ENCODE data around the gene OR10V1. TPM values are rescaled to one million over a fixed set of nuclear protein-coding genes. Genes with fewer than 3 reads are reported as not detected.

OR10V1 gene
- total RNA-seq, 1 experiment from 2014 or later = not detected

- ATAC-seq (no peak), DNase-seq (no peak)
- peaks cover 5% of the 10 kb centered on the region; the same call in 1 of the 2 replicates for H3K27me3 ChIP-seq (ENCODE audit: low read length)
- H3K4me3 ChIP-seq (ENCODE audit: low read length) = no peak overlapping the region
- CTCF ChIA-PET = no interaction called here
- no peaks in the 10 kb centered on the region for H3K79me2 ChIP-seq (ENCODE audit: low read length)
- H3K9me3 ChIP-seq (ENCODE audit: low read length) = no peaks in the 10 kb centered on the region
- no peaks in the 10 kb centered on the region for H4K20me1 ChIP-seq (ENCODE audit: low read length)
- H3F3A ChIP-seq (ENCODE audit: low read length, unreplicated experiment) = no peaks in the 10 kb centered on the region
- BruUV-seq (replicated peaks) = no TSS peak
- H3K4me1 ChIP-seq (ENCODE audit: insufficient read depth, low read length) = no peaks in the 10 kb centered on the region
- no peaks in the 10 kb centered on the region for H3K36me3 ChIP-seq (ENCODE audit: low read depth, low read length)
- POLR2A ChIA-PET (ENCODE audit: unreplicated experiment) = no interaction called here
- H3K27ac ChIP-seq (ENCODE audit: low read length) = no peak overlapping the region
- H2AFZ ChIP-seq (ENCODE audit: low read length) = no peak overlapping the region
- H3K9me2 ChIP-seq (replicated peaks; ENCODE audit: low read length) = no peaks in the 10 kb centered on the region
- intact Hi-C loops (cut with micrococcal nuclease) = no loop called here
- H3K9ac ChIP-seq (ENCODE audit: low read length) = no peak overlapping the region
- H3K4me2 ChIP-seq (ENCODE audit: low read length) = no peak overlapping the region
- TF ChIP-seq CTCF (conservative IDR thresholded peaks at IDR 0.05; ENCODE audit: low read depth, low read length) (no peak), EZH2 (IDR thresholded peaks at IDR 0.05; ENCODE audit: low read length, unreplicated experiment) (no peak), EZH2phosphoT487 (IDR thresholded peaks at IDR 0.05; ENCODE audit: borderline replicate concordance, low read length) (no peak)
Observed at GRCh38 chr11:59728154-59728553, 14.5 kb upstream of the OR10V1 start.

- Histone ChIP-seq H3K79me2 (ENCODE audit: low read length) (no peaks in the 10 kb centered on the region), H2AFZ (ENCODE audit: low read length) (no peak overlapping the region), H3K27ac (ENCODE audit: low read length) (no peak overlapping the region), H3K9me3 (ENCODE audit: low read length) (no peaks in the 10 kb centered on the region), H4K20me1 (ENCODE audit: low read length) (no peaks in the 10 kb centered on the region), H3K27me3 (ENCODE audit: low read length) (peaks cover 12% of the 10 kb centered on the region), H3K4me1 (ENCODE audit: insufficient read depth, low read length) (no peaks in the 10 kb centered on the region), H3K9me2 (replicated peaks; ENCODE audit: low read length) (no peaks in the 10 kb centered on the region), H3K36me3 (ENCODE audit: low read depth, low read length) (no peaks in the 10 kb centered on the region), H3K4me2 (ENCODE audit: low read length) (no peak overlapping the region), H3K4me3 (ENCODE audit: low read length) (no peak overlapping the region), H3F3A (ENCODE audit: low read length, unreplicated experiment) (no peaks in the 10 kb centered on the region), H3K9ac (ENCODE audit: low read length) (no peak overlapping the region)
- no peak for TF ChIP-seq EZH2phosphoT487 (IDR thresholded peaks at IDR 0.05; ENCODE audit: borderline replicate concordance, low read length)
- TF ChIP-seq CTCF (conservative IDR thresholded peaks at IDR 0.05; ENCODE audit: low read depth, low read length) = no peak
- no peak for TF ChIP-seq EZH2 (IDR thresholded peaks at IDR 0.05; ENCODE audit: low read length, unreplicated experiment)
- DNase-seq (no peak), ATAC-seq (no peak)
- intact Hi-C loops (cut with micrococcal nuclease) = no loop called here
- CTCF ChIA-PET = no interaction called here
- BruUV-seq (replicated peaks) = no TSS peak
- POLR2A ChIA-PET (ENCODE audit: unreplicated experiment) = no interaction called here
Observed at GRCh38 chr11:59727426-59727825, 13.8 kb upstream of the OR10V1 start.

- intact Hi-C loops (cut with micrococcal nuclease) = no loop called here
- no peak overlapping the region for H3K27ac ChIP-seq (ENCODE audit: low read length)
- DNase-seq (no peak), ATAC-seq (no peak)
- peaks cover 44% of the 10 kb centered on the region for H3K27me3 ChIP-seq (ENCODE audit: low read length)
- H3K4me3 ChIP-seq (ENCODE audit: low read length) = no peak overlapping the region
- BruUV-seq (replicated peaks) = no TSS peak
- H3K79me2 ChIP-seq (ENCODE audit: low read length) = no peaks in the 10 kb centered on the region
- no peaks in the 10 kb centered on the region for H3K36me3 ChIP-seq (ENCODE audit: low read depth, low read length)
- H2AFZ ChIP-seq (ENCODE audit: low read length) = no peak overlapping the region
- H3K9me2 ChIP-seq (replicated peaks; ENCODE audit: low read length) = no peaks in the 10 kb centered on the region
- ChIA-PET POLR2A (ENCODE audit: unreplicated experiment) (no interaction called here), CTCF (no interaction called here)
- no peaks in the 10 kb centered on the region for H3K9me3 ChIP-seq (ENCODE audit: low read length)
- H3F3A ChIP-seq (ENCODE audit: low read length, unreplicated experiment) = no peaks in the 10 kb centered on the region
- no peak overlapping the region for H3K9ac ChIP-seq (ENCODE audit: low read length)
- H3K4me2 ChIP-seq (ENCODE audit: low read length) = no peak overlapping the region
- H3K4me1 ChIP-seq (ENCODE audit: insufficient read depth, low read length) = no peaks in the 10 kb centered on the region
- H4K20me1 ChIP-seq (ENCODE audit: low read length) = no peaks in the 10 kb centered on the region
- TF ChIP-seq CTCF (conservative IDR thresholded peaks at IDR 0.05; ENCODE audit: low read depth, low read length) (no peak), EZH2 (IDR thresholded peaks at IDR 0.05; ENCODE audit: low read length, unreplicated experiment) (no peak), EZH2phosphoT487 (IDR thresholded peaks at IDR 0.05; ENCODE audit: borderline replicate concordance, low read length) (no peak)
Observed at GRCh38 chr11:59724066-59724465, 10.4 kb upstream of the OR10V1 start.

Measured in PC-3 (cell line).